DMS53 treated with DMSO at 0.1 percent for 48 hours (cell line): ENCODE results near the gene LEMD1.
"Not testable (repeated sequence)": the region's sequence is repeated elsewhere in the genome, so short reads cannot be mapped to it uniquely, and the experiment has no call there.

ENCODE experiments used
- DNase-seq: peaks from one replicate; lab custom pipeline; 2025; ENCODE audit not compliant: unreplicated experiment; lab: John Stamatoyannopoulos, UW

LEMD1 gene

DNA sequence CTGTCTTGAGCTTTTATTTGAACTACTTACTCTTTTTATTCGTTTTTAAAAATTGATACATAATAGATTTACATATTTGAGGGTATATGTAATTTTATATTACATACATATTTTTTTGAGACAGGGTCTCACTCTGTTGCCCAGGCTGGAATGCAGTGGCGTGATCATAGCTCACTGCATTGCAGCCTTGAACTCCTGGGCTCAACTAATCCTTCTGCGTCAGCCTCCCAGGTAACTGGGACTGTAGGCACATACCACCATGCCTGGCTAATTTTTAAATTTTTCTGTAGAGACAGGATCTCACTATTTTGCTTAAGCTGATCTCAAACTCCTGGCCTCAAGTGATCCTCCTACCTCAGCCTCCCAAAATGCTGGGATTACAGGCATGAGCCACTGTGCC, 38.9 kb downstream of the LEMD1 start:
- DNase-seq = not testable (repeated sequence)

DNA sequence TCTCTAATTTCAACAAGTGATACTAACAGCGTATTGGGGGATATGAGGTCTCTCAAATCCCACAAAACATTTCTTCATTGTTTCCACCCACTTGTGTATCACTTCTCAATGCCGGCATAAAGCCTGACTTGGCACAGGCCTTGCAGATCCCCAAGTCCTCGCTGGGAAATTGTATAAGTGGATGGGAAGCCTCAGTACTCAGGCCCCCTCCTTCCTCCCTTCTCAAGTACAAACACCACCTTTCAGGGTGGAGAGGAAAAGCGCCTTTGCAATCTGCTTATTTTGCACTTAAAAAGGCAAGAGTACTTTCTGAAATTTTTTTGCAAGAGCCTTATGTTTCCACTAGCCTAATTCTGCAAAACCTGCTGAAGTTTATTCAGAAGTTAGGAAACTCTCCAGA, 39.3 kb downstream of the LEMD1 start:
- DNase-seq = no peak

DNA sequence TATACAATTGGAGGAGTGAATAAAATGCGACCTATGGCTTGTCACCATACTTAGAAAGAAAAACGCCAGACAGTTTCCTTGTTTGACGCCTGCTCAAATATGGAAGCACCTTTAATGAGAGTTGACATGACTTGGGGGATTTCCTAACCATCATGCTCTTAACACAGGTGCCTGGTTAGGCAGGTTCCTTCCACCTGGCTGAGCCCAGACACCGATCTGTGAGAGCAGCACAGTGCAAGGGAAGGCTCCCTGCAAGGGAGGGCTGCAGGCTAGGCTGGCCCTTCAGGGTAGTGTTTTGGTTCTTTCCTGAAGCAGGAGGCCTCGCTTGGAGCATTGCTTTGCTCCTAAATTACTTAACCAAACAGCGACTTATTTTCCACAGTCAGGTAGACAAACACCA, 40.6 kb downstream of the LEMD1 start:
- DNase-seq = no peak

DNA sequence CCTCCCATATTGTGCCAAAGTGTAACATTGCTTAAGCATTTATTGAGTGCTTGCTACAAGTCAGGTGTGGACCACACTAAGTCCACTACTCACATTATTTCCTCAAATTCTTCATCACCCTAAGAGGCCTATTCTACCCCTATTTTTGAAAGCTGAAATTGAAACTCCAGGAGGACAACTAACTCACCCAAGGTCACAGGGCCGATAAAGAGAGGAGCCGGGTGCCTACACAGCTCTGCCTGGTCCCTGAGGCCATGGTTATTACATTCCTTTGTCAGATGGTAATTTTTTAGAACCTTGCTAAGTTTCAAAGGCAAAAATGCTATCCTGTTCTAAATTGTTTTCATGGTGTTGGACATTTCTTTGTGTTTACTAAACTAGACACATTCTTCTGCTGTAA, 41.0 kb downstream of the LEMD1 start:
- no peak for DNase-seq

DNA sequence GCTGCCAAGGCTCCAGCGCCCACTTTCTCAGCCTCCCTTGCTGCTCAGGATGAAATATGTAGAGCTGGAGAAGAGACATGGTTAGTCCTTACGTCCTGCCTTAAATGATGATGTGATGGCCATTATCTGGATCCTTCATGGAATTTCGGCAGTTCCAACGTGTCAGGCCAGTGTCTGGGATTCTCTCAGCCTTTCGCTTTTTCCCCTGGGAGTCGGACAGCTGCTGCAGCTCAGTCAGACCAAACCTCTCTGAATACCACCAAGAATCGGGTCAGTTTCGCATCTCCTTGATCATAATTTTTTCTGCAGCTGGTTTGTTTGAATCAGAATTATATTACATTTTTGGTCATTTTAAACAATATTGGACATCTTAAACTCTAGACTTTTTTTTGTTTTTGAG, 42.8 kb downstream of the LEMD1 start:
- no peak for DNase-seq

DNA sequence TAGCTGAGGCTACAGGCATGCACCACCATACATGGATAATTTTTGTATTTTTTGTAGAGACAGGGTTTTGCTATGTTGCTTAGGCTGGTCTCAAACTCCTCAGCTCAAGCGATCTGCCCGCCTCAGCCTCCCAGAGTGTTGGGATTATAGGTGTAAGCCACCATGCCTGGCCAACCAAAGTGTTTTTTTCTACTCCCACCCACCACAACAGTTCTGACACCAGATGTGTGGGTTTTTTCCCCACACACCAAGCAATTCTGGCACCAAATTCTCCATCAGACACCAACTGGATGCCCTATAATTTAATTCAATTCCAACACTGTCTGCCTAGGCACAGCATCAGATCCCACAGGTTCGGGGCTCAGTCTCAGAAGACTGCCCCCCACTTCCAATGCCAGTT, 44.5 kb downstream of the LEMD1 start:
- no peak for DNase-seq

DNA sequence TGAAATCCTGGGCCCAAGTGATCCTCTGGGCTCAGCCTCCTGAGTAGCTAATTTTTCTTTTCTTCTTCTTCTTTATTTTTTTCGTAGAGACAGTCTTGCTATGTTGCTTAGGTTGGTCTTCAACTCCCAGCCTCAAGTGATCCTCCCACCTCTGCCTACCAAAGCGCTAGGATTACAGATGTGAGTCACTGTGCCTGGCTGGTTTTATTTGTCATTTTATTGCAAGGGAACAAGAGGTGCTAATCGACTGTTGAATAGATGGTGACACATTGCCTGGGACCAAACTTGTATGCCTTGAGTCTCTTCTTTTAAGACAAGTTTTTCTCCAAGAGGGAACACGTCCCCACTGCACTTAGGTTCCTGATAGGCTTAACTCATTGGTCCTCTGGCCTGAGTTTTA, 45.1 kb downstream of the LEMD1 start:
- DNase-seq = no peak

DNA sequence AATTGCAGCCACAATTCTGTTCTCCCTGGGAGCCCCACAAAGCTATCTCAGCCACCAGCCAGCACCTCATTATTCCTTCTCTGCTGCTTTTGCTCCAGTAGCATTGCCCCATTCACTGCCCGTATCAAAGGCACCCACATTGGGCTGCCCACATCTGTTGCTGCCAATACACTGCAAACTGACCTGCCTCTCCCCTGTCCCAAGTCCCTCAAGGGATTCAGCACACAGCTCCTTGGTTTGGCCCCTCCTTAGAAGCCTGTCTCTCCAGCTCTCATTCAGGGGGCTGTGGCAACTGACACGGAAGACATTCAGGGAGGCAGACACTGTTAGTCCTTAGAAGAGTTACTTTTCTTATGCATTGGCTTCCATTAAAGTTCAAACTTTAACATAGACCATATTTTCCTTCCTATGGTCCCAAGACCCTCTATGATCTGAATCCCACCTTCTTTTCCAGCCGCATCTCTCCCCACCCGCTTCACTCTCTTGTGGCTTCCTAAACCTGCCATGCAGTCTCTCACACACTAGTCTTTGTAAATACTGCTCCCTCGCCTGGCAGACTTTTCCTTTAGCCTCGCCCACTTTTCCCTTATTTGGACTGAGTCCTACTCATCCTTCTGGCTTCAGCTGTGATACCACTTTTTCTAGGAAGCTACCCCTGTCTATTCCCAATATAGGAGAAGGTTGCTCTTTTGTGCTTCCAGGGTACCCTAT, 45.9 kb downstream of the LEMD1 start:
- peak; percentile 92 for DNase-seq

DNA sequence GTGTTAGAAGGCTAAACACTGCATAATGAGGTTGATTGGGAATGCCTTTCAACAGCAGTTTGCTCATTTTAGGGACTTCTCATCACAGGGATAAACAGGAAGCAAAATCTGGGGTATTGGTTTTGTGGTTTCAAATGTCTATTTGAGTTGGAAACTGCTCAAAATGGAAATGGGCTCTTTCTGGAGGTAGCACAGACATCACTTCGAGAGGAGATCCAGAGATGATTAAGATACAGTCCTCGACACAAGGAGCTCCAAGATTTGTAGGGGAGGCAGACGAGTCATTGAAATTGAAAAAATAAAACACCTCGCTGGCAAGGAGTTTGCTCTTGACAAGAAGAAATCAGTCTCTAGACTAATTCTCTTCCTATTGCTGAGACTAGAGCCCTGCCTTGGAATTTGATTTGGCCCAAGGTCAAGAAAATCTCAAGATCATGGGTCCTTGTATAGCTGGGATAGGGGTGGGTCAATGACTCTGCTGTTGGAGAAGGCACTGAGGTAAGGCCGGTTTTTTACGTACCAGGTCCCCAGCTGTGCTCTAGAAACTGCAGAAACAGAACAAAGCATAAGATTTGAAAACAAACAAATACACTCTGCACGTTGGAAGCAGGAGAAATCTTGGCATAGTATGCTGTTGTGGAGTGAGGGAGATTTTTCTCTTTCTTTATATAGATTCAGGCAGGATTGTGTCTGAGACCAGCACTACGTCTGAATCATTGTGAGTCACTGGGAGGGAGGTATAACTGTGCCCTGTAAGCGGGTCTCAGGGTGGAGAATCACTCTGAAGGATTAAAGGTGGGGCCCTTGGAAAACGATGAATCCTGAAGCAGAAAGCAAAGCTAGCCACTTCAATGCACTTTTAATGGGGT, 47.4 kb downstream of the LEMD1 start:
- no peak for DNase-seq

DNA sequence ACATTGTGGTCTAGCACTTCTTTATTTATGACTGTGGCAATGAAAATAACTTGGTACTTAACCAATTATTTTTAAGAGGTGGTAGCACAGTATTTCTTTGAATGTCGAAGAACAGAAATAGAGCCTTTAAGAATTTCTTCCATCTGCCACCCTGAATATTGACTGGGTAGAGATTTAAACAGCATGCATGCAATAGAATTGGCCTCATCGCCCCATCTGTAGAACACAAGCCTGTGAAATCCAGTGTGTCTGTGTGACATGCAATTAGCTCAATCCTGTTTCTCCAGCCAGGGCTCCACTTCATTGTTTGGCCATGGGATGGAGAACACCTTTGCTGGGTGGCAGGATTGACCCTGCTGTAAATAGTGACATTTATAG, 48.1 kb downstream of the LEMD1 start:
- DNase-seq = no peak

DNA sequence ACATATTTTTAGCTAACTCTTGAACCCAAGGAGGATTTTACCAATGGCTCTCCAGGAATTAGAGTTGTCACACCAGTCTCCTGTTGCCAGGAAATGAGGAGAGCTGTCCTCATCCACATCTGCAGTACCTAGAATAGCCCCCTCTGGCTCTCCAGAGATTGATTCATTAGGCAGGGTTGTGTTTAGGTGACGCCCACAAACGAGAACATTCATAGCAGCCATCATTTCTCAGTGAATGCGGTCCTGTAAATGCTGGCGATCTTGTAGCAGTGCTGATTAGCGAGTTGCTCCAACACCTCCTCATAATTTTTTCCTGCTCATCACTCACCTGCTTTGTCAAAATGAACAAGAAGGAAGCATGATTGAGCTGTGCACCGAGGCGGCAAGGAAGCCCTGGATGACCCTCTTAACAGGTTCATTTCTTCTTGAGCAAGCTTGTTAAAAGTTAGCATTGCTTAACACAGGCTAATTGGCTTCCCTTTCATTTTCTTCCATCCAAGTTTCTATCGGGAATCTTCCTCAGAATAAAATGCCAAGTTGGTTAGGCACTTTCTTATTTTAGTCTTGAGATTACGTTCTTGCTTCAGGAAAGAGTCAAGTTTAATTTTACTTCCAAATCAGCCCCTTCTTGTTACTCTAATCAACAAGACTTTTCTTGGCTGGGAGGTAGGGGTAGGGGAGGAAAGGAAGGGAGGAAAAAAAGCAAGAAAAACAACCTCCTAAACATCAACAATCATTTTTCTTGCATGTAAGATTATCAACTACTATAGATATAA, 48.6 kb downstream of the LEMD1 start:
- DNase-seq = no peak

DNA sequence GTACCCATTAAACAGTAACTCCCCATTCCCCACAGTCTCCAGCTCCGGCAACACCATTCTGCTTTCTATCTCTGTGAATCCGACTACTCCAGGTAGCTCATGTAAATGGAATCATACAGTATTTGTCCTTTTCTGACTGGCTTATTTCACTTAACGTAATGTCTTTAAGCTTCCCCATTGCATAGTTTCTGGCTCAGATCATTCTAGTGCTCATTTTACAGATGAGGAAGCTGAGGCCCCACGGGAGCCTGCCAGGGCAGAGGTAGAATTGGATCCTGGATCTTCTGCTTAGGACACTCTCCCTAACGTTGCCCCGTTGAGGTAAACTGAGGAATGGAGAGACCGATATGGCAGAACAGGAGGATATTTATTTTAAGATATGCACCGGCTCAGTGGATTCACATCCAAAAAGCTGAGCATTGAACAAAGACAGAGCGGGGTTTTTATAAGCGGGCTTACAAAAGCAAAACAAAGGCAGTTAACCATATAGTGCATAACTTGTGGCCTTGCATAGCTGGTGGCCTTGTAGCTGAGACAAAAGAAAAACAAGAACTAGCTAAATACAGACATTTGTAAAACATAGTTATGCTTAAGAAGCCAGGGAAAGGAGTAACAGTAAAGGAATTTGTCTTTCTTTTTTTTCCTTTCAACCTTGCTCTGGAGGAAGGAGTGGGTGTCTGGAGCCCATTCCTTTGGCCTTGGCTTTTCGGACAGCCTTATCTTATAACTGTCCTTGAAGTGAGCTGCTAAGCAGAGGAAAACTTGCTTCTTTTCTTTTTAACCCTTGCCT, 49.8 kb downstream of the LEMD1 start:
- DNase-seq = no peak

DNA sequence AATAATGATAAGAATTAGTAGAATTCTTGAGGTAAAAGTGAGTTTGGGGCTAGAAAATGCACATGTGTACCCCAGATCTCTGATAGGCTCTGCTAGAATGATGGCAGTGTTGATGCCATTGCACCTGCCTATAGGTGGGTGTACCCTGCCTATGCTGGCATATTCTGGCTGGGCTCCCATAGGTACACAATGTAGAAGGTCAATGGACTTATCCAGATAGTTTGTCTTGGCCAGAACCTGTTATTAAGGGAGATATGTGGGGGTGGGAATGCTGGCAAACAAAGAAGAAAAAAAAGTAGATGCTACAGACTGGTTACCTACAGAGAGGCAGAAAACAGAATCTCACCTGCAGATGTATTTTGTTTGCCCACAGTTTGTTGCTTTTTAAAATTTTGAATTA, 51.1 kb downstream of the LEMD1 start:
- no peak for DNase-seq

DNA sequence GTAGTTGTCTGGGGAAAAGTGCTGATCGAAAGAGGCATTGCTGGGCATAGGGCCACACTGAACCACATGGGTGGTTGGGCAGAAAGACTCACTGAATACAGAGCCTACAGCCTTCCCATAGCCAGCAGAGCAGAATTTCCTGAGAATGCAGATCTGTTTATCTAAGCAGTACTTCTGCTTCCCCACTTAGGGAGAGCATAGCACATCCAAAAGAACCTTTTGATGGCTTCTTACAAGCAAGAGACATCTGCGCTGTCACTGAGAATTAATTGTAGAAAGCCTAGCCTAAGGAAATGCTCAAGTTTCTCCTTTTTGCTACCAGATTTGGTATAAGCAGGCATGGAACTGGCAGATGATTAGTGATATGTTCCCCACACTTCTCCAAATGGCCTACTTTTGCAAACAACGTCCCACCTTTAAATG, 52.1 kb downstream of the LEMD1 start:
- DNase-seq = no peak

DNA sequence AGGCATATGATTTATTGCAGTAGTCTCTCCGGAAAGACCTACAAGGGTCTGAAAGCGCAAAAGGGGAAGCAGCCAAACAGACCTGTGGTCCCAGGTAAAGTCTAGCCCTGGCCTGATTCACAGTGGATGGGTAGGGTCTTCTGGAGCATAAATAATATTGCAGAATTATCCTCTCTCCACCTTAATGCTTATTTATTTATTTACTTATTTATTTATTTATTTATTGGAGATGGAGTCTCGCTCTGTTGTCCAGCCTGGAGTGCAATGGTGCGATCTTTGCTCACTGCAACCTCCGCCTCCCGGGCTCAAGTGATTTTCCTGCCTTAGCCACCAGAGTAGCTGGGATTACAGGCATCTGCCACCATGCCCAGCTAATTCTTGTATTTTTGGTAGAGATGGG, 53.4 kb downstream of the LEMD1 start:
- DNase-seq = no peak

DNA sequence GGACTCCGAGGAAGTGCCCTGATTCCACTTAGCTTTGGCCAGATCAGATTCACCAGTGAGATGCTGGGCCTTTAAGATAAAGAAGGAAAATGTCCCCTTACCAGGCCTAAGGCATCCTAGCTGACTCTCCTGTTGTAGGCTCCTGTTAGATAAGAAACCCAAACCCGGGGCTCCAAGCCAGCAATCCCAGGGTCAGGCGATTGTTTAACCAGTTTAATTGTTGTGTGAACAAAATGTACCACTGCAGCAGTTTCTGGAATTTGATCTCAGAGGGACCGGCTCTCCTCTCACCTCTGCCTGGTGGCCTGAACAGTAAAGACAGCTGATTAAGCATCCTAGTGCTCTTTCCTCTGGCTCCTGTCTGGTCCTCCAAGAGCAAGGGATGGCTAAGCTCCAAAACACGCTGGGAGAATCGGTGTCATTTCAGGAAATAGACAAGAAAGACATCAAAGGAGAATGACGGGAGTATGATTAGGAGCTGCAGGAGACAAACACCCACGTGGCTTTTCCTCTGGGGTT, 55.9 kb downstream of the LEMD1 start:
- peak; percentile 39 for DNase-seq

DNA sequence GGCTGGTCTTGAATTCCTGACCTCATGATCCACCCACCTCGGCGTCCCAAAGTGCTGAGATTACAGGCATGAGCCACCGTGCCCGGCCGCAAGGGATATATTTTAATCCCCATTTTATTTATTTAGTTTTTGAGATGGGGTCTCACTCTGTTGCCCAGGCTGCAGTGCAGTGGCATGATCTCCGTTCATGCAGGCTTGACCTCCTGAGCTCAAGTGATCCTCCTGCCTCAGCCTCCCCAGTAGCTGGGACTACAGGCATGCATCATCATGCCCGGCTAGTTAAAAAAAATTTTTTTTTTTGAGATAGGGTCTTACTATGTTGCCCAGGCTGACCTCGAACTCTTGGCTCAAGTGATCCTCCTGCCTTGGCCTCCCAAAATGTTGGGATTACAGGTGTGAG, 56.8 kb downstream of the LEMD1 start:
- DNase-seq = not testable (repeated sequence)

DNA sequence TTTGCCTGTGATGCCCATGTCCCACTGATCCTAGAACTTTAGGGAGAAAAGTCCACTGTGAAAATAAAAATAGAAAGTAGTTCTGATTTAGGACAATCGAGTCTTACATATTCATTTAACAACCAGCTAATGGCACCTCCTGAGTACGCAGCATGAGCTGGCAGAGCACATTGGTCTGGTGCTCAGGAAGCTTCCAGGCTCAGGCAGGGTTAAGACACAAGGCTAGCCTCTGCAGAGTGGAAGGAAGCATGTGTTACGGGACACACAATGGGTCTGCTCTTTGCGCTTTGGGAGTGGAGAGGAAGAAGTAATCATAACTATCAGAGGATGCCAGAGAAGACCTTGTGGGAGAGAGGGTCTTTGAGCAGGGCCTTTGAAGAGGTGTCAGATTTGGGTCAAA, 61.0 kb downstream of the LEMD1 start:
- DNase-seq = no peak

DNA sequence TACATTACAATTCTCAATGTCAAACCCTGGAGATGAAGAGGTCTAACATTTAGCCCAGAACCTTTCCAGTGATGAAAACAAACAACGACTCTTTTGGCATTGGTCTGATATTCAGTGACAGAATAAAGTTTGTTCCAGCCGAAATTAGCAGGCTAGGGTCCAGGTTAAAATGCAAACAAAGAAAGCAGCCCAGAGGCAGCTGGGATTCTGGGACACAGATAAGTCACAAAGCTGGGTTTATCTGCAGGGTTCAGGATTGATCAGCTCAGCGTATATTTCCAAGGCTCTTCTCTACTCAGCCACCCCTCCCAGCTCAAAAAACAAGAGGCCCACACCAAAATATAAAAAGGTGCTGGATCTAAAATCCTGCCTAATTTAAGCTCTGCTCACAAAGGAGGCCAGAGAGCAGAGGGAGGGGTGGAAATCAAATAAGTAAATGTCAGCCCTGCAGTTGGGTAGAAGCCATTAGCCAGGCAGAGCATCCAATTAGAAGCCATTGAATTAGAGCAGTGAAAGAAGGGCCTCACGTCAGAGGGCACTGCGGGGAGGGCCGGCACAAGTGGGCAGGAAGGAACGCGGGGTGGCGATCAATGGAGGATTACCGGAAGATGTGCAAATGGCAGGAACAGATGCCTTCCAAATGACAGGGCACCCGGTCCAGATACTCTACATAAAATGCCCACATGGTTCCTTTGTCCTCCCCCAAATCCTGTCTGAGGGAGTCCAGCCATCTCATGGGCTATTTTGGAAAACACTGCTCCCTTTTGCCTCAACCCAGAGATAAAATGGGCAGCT, 61.9 kb downstream of the LEMD1 start:
- no peak for DNase-seq

DNA sequence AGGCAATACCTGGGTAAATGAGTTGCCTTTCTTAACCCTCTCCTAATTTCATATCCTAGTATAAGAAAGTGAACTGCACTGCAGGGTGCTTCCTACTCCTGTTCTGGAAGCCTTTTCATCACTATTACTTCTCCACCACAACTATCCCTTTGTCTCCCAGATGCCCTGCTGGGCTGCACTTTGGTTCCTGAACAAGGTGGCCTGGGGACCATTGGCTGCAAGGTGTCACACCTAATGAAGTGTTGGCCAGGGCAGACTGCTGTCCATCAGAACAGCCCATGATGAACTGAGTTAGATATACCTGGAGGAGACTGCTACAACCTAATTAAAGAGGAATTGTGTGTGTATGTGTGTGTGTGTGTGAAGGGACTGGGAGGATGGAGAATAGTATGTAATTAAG, 63.3 kb downstream of the LEMD1 start:
- DNase-seq = no peak
